ENCODE measurements around the gene COBLL1.

DNA sequence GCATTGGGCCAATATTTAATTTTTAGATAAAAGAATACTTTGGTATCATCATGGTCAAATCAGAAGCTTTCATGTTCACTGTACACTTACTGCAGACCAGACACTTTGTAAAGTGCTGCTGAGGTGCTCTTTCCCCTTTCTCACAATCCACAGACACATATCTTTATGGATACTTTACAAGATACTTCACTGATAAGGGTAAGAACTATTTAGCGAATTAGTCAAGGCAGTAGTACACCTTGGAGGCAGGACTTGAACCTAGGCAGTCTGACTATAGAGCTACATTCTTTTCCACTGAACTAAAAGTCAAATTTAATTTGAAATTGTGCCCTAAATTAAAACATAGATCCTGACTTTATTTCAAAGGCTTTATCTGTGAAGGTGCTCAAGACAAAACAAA lies 60.2 kb downstream of the COBLL1 start:
- TF ChIP-seq CTCF (IDR thresholded peaks at IDR 0.05) (no peak), POLR2A (IDR thresholded peaks at IDR 0.05) (no peak)
